ENCODE results near the gene PIK3R4. TPM values are rescaled to one million over a fixed set of nuclear protein-coding genes. Genes with fewer than 3 reads are reported as not detected.

Gene PIK3R4
- total RNA-seq, 2 donors from 2014 or later: 22.1 to 26.2 TPM

- H3K9me3 Mint-ChIP-seq: no peaks in the 10 kb centered on the region
- H3K27ac Mint-ChIP-seq: no peak overlapping the region
- ATAC-seq (replicated peaks in 1 of 2) (peak in 1 of 2 donors; percentile 25), DNase-seq (no peak)
- H3K27me3 Mint-ChIP-seq (ENCODE audit: low read depth): no peaks in the 10 kb centered on the region
- no peaks in the 10 kb centered on the region for H3K4me1 Mint-ChIP-seq (ENCODE audit: low read depth)
- no peaks in the 10 kb centered on the region for H3K36me3 Mint-ChIP-seq (ENCODE audit: insufficient read depth in 2 of 2)
- H3K4me3 Mint-ChIP-seq: no peak overlapping the region
These were observed 83.5 kb downstream of the PIK3R4 start for GRCh38 chr3:130663092-130663491.

- DNase-seq: no peak
- no peak overlapping the region for H3K4me3 Mint-ChIP-seq
These were observed 84.1 kb downstream of the PIK3R4 start for GRCh38 chr3:130662501-130662996.

GRCh38 chr3:130661140-130661891 lies 85.3 kb downstream of the PIK3R4 start:
- no peak overlapping the region for H3K27ac Mint-ChIP-seq
- DNase-seq (no peak), ATAC-seq (replicated peaks in 1 of 2) (no peak)
- no peaks in the 10 kb centered on the region for H3K4me1 Mint-ChIP-seq (ENCODE audit: low read depth)
- H3K36me3 Mint-ChIP-seq (ENCODE audit: insufficient read depth in 2 of 2): no peaks in the 10 kb centered on the region
- no peaks in the 10 kb centered on the region for H3K27me3 Mint-ChIP-seq (ENCODE audit: low read depth)
- no peaks in the 10 kb centered on the region for H3K9me3 Mint-ChIP-seq
- no peak overlapping the region for H3K4me3 Mint-ChIP-seq

More at GRCh38 chr3:130662501-130662996, 84.1 kb downstream of the PIK3R4 start:
- Mint-ChIP-seq H3K36me3 (ENCODE audit: insufficient read depth in 2 of 2) (no peaks in the 10 kb centered on the region), H3K27me3 (ENCODE audit: low read depth) (no peaks in the 10 kb centered on the region), H3K9me3 (no peaks in the 10 kb centered on the region), H3K27ac (no peak overlapping the region), H3K4me1 (ENCODE audit: low read depth) (no peaks in the 10 kb centered on the region)
- no peak for ATAC-seq (replicated peaks in 1 of 2)

GRCh38 chr3:130659911-130660310 lies 86.7 kb downstream of the PIK3R4 start:
- H3K36me3 Mint-ChIP-seq (ENCODE audit: insufficient read depth in 2 of 2): no peaks in the 10 kb centered on the region
- H3K4me3 Mint-ChIP-seq: no peak overlapping the region
- no peaks in the 10 kb centered on the region for H3K4me1 Mint-ChIP-seq (ENCODE audit: low read depth)
- no peaks in the 10 kb centered on the region for H3K27me3 Mint-ChIP-seq (ENCODE audit: low read depth)
- DNase-seq: no peak
- no peak for ATAC-seq (replicated peaks in 1 of 2)
- no peak overlapping the region for H3K27ac Mint-ChIP-seq
- peaks cover 0 to 2% of the 10 kb centered on the region in 2 donors for H3K9me3 Mint-ChIP-seq

GRCh38 chr3:130658678-130659077 lies 88.0 kb downstream of the PIK3R4 start:
- ATAC-seq (replicated peaks in 1 of 2) (no peak), DNase-seq (no peak)
- Mint-ChIP-seq H3K27ac (no peak overlapping the region), H3K36me3 (ENCODE audit: insufficient read depth in 2 of 2) (no peaks in the 10 kb centered on the region), H3K27me3 (ENCODE audit: low read depth) (no peaks in the 10 kb centered on the region), H3K9me3 (peaks cover 0 to 2% of the 10 kb centered on the region in 2 donors), H3K4me3 (no peak overlapping the region), H3K4me1 (ENCODE audit: low read depth) (no peaks in the 10 kb centered on the region)

- no peak for ATAC-seq (replicated peaks in 1 of 2)
- H3K4me1 Mint-ChIP-seq (ENCODE audit: low read depth): no peaks in the 10 kb centered on the region
- H3K27ac Mint-ChIP-seq: no peak overlapping the region
- DNase-seq: no peak
- H3K4me3 Mint-ChIP-seq: no peak overlapping the region
- H3K36me3 Mint-ChIP-seq (ENCODE audit: insufficient read depth in 2 of 2): no peaks in the 10 kb centered on the region
- H3K27me3 Mint-ChIP-seq (ENCODE audit: low read depth): no peaks in the 10 kb centered on the region
- H3K9me3 Mint-ChIP-seq: peaks cover 0 to 2% of the 10 kb centered on the region in 2 donors
These were observed 90.0 kb downstream of the PIK3R4 start for GRCh38 chr3:130656627-130657026.

GRCh38 chr3:130654921-130655320 lies 91.7 kb downstream of the PIK3R4 start:
- Mint-ChIP-seq H3K27me3 (ENCODE audit: low read depth) (no peaks in the 10 kb centered on the region), H3K27ac (no peak overlapping the region), H3K9me3 (peaks cover 0 to 2% of the 10 kb centered on the region in 2 donors), H3K36me3 (ENCODE audit: insufficient read depth in 2 of 2) (no peaks in the 10 kb centered on the region), H3K4me3 (no peak overlapping the region), H3K4me1 (ENCODE audit: low read depth) (no peaks in the 10 kb centered on the region)
- DNase-seq (no peak), ATAC-seq (replicated peaks in 1 of 2) (no peak)

- H3K4me1 Mint-ChIP-seq (ENCODE audit: low read depth): no peaks in the 10 kb centered on the region
- peaks cover 0 to 2% of the 10 kb centered on the region in 2 donors for H3K9me3 Mint-ChIP-seq
These were observed 92.5 kb downstream of the PIK3R4 start for GRCh38 chr3:130654091-130654490.

GRCh38 chr3:130649061-130649654 lies 97.5 kb downstream of the PIK3R4 start:
- no peaks in the 10 kb centered on the region for H3K9me3 Mint-ChIP-seq
- no peak overlapping the region for H3K27ac Mint-ChIP-seq
- no peak overlapping the region for H3K4me3 Mint-ChIP-seq
- no peaks in the 10 kb centered on the region for H3K36me3 Mint-ChIP-seq (ENCODE audit: insufficient read depth in 2 of 2)
- no peak for DNase-seq
- no peaks in the 10 kb centered on the region for H3K4me1 Mint-ChIP-seq (ENCODE audit: low read depth)
- ATAC-seq (replicated peaks in 1 of 2): no peak
- H3K27me3 Mint-ChIP-seq (ENCODE audit: low read depth): no peaks in the 10 kb centered on the region

More at GRCh38 chr3:130654091-130654490, 92.5 kb downstream of the PIK3R4 start:
- Mint-ChIP-seq H3K36me3 (ENCODE audit: insufficient read depth in 2 of 2) (no peaks in the 10 kb centered on the region), H3K27ac (no peak overlapping the region), H3K27me3 (ENCODE audit: low read depth) (no peaks in the 10 kb centered on the region), H3K4me3 (no peak overlapping the region)
- DNase-seq (no peak), ATAC-seq (replicated peaks in 1 of 2) (no peak)

- Mint-ChIP-seq H3K27ac (no peak overlapping the region), H3K4me1 (ENCODE audit: low read depth) (no peaks in the 10 kb centered on the region), H3K4me3 (no peak overlapping the region), H3K27me3 (ENCODE audit: low read depth) (no peaks in the 10 kb centered on the region), H3K9me3 (no peaks in the 10 kb centered on the region), H3K36me3 (ENCODE audit: insufficient read depth in 2 of 2) (no peaks in the 10 kb centered on the region)
- DNase-seq (no peak), ATAC-seq (replicated peaks in 1 of 2) (no peak)
These were observed 98.3 kb downstream of the PIK3R4 start for GRCh38 chr3:130648293-130648692.

- Mint-ChIP-seq H3K27ac (no peak overlapping the region), H3K9me3 (no peaks in the 10 kb centered on the region), H3K36me3 (ENCODE audit: insufficient read depth in 2 of 2) (no peaks in the 10 kb centered on the region), H3K27me3 (ENCODE audit: low read depth) (peaks cover 18% of the 10 kb centered on the region), H3K4me1 (ENCODE audit: low read depth) (no peaks in the 10 kb centered on the region), H3K4me3 (no peak overlapping the region)
- no peak for DNase-seq
- no peak for ATAC-seq (replicated peaks in 1 of 2)
These were observed 101.4 kb downstream of the PIK3R4 start for GRCh38 chr3:130645261-130645660.

GRCh38 chr3:130644628-130645253 lies 101.9 kb downstream of the PIK3R4 start:
- Mint-ChIP-seq H3K36me3 (ENCODE audit: insufficient read depth in 2 of 2) (no peaks in the 10 kb centered on the region), H3K9me3 (no peaks in the 10 kb centered on the region), H3K4me3 (no peak overlapping the region), H3K27me3 (ENCODE audit: low read depth) (peaks cover 18% of the 10 kb centered on the region), H3K27ac (no peak overlapping the region), H3K4me1 (ENCODE audit: low read depth) (no peaks in the 10 kb centered on the region)
- DNase-seq (no peak), ATAC-seq (replicated peaks in 1 of 2) (no peak)

GRCh38 chr3:130640027-130640426 lies 106.6 kb downstream of the PIK3R4 start:
- Mint-ChIP-seq H3K27me3 (ENCODE audit: low read depth) (peaks cover 18% of the 10 kb centered on the region), H3K4me3 (no peak overlapping the region), H3K36me3 (ENCODE audit: insufficient read depth in 2 of 2) (no peaks in the 10 kb centered on the region), H3K4me1 (ENCODE audit: low read depth) (no peaks in the 10 kb centered on the region), H3K27ac (no peak overlapping the region), H3K9me3 (no peaks in the 10 kb centered on the region)
- ATAC-seq (replicated peaks in 1 of 2) (no peak), DNase-seq (no peak)
